WI38 (cell line): Measurements from ENCODE around the gene DHTKD1.

ENCODE experiments used
- H3K4me3 ChIP-seq: 2 replicates; pipeline ENCODE4 v1.5.1; 2011; ENCODE audit warnings: low read depth, mild to moderate bottlenecking, control low read depth, low read length
- TF ChIP-seq, protein P1 (sequence below): IDR thresholded peaks from 2 replicates; pipeline ENCODE4 v1.5.1; 2012; ENCODE audit warnings: low read depth, mild to moderate bottlenecking, control low read depth, low read length

Gene DHTKD1

GRCh38 chr10:12113627-12114026 is 44.9 kb downstream of the DHTKD1 start:
- no peak overlapping the region for H3K4me3 ChIP-seq
- TF ChIP-seq, protein P1, sequence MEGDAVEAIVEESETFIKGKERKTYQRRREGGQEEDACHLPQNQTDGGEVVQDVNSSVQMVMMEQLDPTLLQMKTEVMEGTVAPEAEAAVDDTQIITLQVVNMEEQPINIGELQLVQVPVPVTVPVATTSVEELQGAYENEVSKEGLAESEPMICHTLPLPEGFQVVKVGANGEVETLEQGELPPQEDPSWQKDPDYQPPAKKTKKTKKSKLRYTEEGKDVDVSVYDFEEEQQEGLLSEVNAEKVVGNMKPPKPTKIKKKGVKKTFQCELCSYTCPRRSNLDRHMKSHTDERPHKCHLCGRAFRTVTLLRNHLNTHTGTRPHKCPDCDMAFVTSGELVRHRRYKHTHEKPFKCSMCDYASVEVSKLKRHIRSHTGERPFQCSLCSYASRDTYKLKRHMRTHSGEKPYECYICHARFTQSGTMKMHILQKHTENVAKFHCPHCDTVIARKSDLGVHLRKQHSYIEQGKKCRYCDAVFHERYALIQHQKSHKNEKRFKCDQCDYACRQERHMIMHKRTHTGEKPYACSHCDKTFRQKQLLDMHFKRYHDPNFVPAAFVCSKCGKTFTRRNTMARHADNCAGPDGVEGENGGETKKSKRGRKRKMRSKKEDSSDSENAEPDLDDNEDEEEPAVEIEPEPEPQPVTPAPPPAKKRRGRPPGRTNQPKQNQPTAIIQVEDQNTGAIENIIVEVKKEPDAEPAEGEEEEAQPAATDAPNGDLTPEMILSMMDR, result no peak

DNA sequence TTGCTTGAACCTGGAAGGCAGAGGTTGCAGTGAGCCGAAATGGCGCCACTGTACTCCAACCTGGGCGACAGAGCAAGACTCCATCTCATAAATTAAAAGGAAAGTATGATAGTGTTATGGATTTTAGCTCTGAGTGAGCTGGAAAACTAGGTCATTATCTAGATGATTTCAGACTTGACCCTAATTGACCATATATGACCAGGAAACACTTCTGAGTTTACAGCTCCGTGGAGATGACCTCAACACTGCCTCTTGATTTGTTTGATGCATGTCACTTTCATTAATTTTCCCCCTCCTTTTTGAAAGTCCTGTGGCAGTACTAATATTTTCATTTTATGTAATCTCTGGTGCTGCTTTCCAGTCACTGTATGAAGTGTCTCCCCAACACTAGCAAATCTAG is 52.9 kb downstream of the DHTKD1 start:
- TF ChIP-seq, protein P1, result no peak
- no peak overlapping the region for H3K4me3 ChIP-seq

DNA sequence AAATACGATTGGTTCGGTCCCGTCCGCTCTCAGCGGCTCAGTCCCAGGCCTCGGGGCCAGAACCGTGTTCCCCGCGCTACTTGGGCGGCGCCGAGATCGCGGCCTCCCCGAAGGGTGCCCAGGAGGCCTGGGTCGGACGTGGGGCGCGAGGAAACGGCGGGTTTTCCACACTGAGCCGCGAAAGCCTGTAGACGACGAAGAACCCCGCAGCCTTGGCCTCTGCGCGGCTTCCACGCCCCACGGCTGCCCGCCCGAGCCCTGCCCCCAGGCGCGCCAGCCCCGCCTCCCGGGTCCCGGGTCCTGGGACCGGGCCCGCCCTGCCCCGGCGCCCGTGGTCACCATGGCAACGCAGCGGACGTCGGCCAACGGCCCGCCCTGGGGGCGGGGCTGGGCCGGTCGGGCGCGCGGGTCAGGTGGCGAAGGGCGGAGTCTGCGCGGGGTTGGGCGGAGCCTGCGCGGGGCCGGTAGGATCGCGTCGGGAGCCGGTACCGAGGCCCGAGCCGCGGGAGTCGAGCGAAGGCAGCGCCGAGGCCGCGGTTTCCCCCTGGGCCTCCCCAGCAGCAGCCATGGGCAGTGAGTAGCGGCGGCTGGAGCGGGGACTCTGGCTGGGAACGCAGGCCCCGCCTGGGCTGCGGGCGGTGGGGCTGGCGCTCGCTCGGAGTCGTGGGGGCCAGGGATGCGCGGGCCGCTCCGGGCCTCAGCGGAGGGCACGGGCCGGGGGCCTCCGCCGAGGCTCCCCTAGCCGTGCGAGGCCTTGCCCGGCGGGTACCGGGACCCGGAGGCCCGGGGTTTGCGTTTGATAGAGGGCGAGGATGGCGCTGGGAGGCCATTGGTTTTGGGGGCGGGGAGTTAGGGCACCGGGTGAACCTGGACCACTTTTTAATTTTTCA is 60.7 kb downstream of the DHTKD1 start, which contains the start of gene SEC61A2:
SEC61A2 (plus strand) TSS at position 456 of the 890 bp plus-strand sequence; CDS start at position 567, 111 bp downstream.
- TF ChIP-seq, protein P1, result no peak
- peak within 1 kb of the TSS; percentile 88 for H3K4me3 ChIP-seq

- TF ChIP-seq, protein P1, result peak; percentile 47; the same call in 1 of the 2 replicates
- peak overlapping the region; percentile 88 for H3K4me3 ChIP-seq
These were observed 61.6 kb downstream of the DHTKD1 start for GRCh38 chr10:12130237-12130872.

DNA sequence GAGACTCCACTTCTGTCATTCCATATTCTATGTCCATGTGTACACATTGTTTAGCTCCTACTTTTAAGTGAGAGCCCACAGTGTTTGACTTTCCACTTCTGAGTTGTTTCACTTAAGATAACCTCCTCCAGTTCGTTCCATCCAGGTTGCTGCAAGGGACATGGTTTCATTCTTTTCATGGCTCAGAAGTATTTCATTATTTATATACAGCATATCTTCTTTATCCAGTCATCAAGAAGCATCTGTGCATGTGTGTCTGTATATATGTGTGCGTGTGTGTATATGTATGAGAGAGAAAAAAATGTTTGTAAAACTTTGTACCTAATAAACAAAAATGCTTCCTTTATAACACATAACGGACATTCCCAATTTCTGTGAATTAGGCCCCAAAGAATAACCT is 66.9 kb downstream of the DHTKD1 start:
- TF ChIP-seq, protein P1, result no peak
- peak overlapping the region; percentile 29; the same call in 1 of the 2 replicates for H3K4me3 ChIP-seq

DNA sequence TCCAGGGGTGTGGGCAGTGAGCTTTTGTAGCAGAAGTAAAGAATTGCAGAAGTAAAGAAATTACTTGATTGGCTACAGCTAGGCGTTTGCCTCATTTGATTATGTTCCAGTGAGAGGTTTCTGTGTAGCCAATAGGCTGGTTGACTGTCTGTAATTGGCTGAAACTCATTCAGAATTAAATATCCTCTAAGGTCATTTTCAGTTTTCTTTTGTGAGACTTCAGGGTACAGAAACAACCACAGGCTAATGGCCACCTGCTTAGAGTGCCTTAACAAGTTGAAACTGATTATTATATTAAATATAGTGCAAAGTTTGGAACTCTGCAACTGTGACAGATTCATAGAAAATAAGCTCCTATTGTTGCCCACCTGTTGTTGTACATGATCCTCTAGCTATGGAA is 71.3 kb downstream of the DHTKD1 start:
- no peak overlapping the region for H3K4me3 ChIP-seq
- TF ChIP-seq, protein P1, result no peak

- TF ChIP-seq, protein P1, result no peak
- no peak overlapping the region for H3K4me3 ChIP-seq
These were observed 75.8 kb downstream of the DHTKD1 start for GRCh38 chr10:12144538-12144937.
